H1 (cell line): ENCODE measurements around the gene SHISAL1. TPM values are rescaled to one million over a fixed set of nuclear protein-coding genes. Genes with fewer than 3 reads are reported as not detected.

ENCODE experiments used
- CTCF ChIA-PET: fragments of 300-600 bp; sonication (Branson Sonifier 250); formaldehyde crosslinking; loops from one replicate; lab custom pipeline; 2021; ENCODE audit not compliant: partially characterized antibody; lab: Charles Lee
- POLR2A ChIA-PET: fragments of 300-600 bp; sonication (Branson Sonifier 250); formaldehyde crosslinking; loops from one replicate; lab custom pipeline; 2021; ENCODE audit warnings: inconsistent platforms; ENCODE audit not compliant: partially characterized antibody; lab: Charles Lee
- DNase-seq, 2 experiments: peaks; one replicate each; pipeline versions ENCODE4 v3.0.0 to v3.0.0-alpha.2; 2010 to 2022; ENCODE audit warnings: low spot score in 2 of 2, low read depth in 1 of 2, mixed read lengths in 1 of 2
- FAIRE-seq: peaks from 2 replicates; lab custom pipeline; 2011; peaks lifted over from hg19 to GRCh38; lab: Jason Lieb, UNC
- H2AFZ ChIP-seq: 2 replicates; pipeline ENCODE4 v1.8.1; 2012; ENCODE audit warnings: low read length, inconsistent platforms
- H2AK5ac ChIP-seq: 2 replicates; pipeline ENCODE4 v1.6.1; 2013; ENCODE audit warnings: low read depth, low read length
- H2BK120ac ChIP-seq: replicated peaks from 2 replicates; pipeline ENCODE3; 2013; ENCODE audit warnings: low read depth, low read length, inconsistent platforms
- H2BK12ac ChIP-seq: 2 replicates; pipeline ENCODE4 v1.6.1; 2013; ENCODE audit warnings: low read depth, low read length
- H2BK15ac ChIP-seq: 2 replicates; pipeline ENCODE4 v1.6.1; 2013; ENCODE audit warnings: low read length
- H2BK20ac ChIP-seq: 2 replicates; pipeline ENCODE4 v1.6.1; 2013; ENCODE audit warnings: low read length
- H2BK5ac ChIP-seq: 2 replicates; pipeline ENCODE4 v1.6.1; 2013; ENCODE audit warnings: low read depth, low read length
- H3K14ac ChIP-seq: 2 replicates; pipeline ENCODE4 v1.6.1; 2013; ENCODE audit warnings: inconsistent platforms; ENCODE audit not compliant: insufficient read length
- H3K18ac ChIP-seq: 2 replicates; pipeline ENCODE4 v1.6.1; 2013; ENCODE audit warnings: low read length; ENCODE audit errors: extremely low read depth
- H3K23ac ChIP-seq: 2 replicates; pipeline ENCODE4 v1.6.1; 2013; ENCODE audit warnings: inconsistent platforms; ENCODE audit not compliant: insufficient read length
- H3K23me2 ChIP-seq: 2 replicates; pipeline ENCODE4 v1.6.1; 2013; ENCODE audit warnings: low read depth, low read length
- H3K27ac ChIP-seq: 2 replicates; pipeline ENCODE4 v1.6.1; 2011; ENCODE audit warnings: low read depth, low read length, inconsistent platforms
- H3K27me3 ChIP-seq, 4 experiments: replicated peaks in 1 of 4; 1 replicate in 1 of 4; 2 replicates in 3 of 4; pipeline versions ENCODE4 v1.6.1 to v1.8.1; 2011 to 2013; ENCODE audit warnings: low read length in 3 of 4, mild to moderate bottlenecking in 3 of 4, inconsistent platforms in 2 of 4, mixed read lengths in 2 of 4, moderate library complexity in 1 of 4; ENCODE audit not compliant: control insufficient read depth in 3 of 4, insufficient read depth in 3 of 4; ENCODE audit errors: extremely low read depth in 1 of 4
- H3K36me3 ChIP-seq, 4 experiments: 2 replicates each; pipeline versions ENCODE4 v1.6.1 to v1.8.1; 2011 to 2013; ENCODE audit warnings: mild to moderate bottlenecking in 4 of 4, low read length in 3 of 4, moderate library complexity in 2 of 4, control low read depth in 1 of 4, inconsistent platforms in 1 of 4; ENCODE audit not compliant: insufficient read depth in 4 of 4, control insufficient read depth in 2 of 4
- H3K4ac ChIP-seq: replicated peaks from 2 replicates; pipeline ENCODE3; 2013; ENCODE audit warnings: low read length, low read depth, mixed read lengths, inconsistent platforms; ENCODE audit not compliant: insufficient read length
- H3K4me1 ChIP-seq, 4 experiments: replicated peaks in 1 of 4; 1 replicate in 1 of 4; 2 replicates in 3 of 4; pipeline versions ENCODE4 v1.6.1 to v1.8.1; 2011 to 2013; ENCODE audit warnings: low read length in 3 of 4, inconsistent platforms in 2 of 4, mixed read lengths in 1 of 4; ENCODE audit not compliant: insufficient read depth in 4 of 4, control insufficient read depth in 3 of 4
- H3K4me2 ChIP-seq, 2 experiments: 2 replicates each; pipeline versions ENCODE4 v1.6.1 to v1.8.1; 2011 to 2013; ENCODE audit warnings: low read depth in 2 of 2, low read length in 2 of 2, control low read depth in 1 of 2, inconsistent platforms in 1 of 2, mild to moderate bottlenecking in 1 of 2; ENCODE audit not compliant: insufficient read depth in 1 of 2
- H3K4me3 ChIP-seq, 4 experiments: fragments of 200-600, 300-600 bp in 1 of 4; sonication (generic), shearing (Covaris generic), sonication (Bioruptor Twin) in 1 of 4; 2 replicates each; pipeline versions ENCODE4 v1.5.1 to v1.8.1; 2011 to 2016; ENCODE audit warnings: low read length in 4 of 4, low read depth in 3 of 4, control low read depth in 2 of 4, inconsistent platforms in 2 of 4, mild to moderate bottlenecking in 2 of 4, mixed read lengths in 1 of 4, moderate library complexity in 1 of 4; ENCODE audit not compliant: insufficient read depth in 2 of 4; ENCODE audit errors: extremely low read depth in 1 of 4
- H3K56ac ChIP-seq: replicated peaks from 2 replicates; pipeline ENCODE3; 2013; ENCODE audit warnings: low read depth, mild to moderate bottlenecking, mixed read lengths, low read length, inconsistent platforms; ENCODE audit not compliant: insufficient read length
- H3K79me1 ChIP-seq: 2 replicates; pipeline ENCODE4 v1.6.1; 2013; ENCODE audit warnings: low read depth, low read length, control low read depth
- H3K79me2 ChIP-seq, 2 experiments: 2 replicates each; pipeline versions ENCODE4 v1.6.1 to v1.8.1; 2012 to 2013; ENCODE audit warnings: low read length in 2 of 2, mild to moderate bottlenecking in 2 of 2, inconsistent platforms in 1 of 2; ENCODE audit not compliant: insufficient read depth in 2 of 2, control insufficient read depth in 1 of 2
- H3K9ac ChIP-seq, 4 experiments: replicated peaks in 1 of 4; 1 replicate in 1 of 4; 2 replicates in 3 of 4; pipeline versions ENCODE4 v1.6.1 to v1.8.1; 2011 to 2013; ENCODE audit warnings: low read depth in 3 of 4, low read length in 3 of 4, control low read depth in 2 of 4, mild to moderate bottlenecking in 2 of 4, moderate library complexity in 2 of 4, inconsistent platforms in 1 of 4; ENCODE audit errors: extremely low read depth in 1 of 4
- H3K9me3 ChIP-seq, 2 experiments: 2 replicates each; pipeline versions ENCODE4 v1.6.1 to v1.8.1; 2012 to 2013; ENCODE audit warnings: mild to moderate bottlenecking in 2 of 2, moderate library complexity in 2 of 2, control low read depth in 1 of 2, inconsistent platforms in 1 of 2, low read depth in 1 of 2, low read length in 1 of 2, mixed read lengths in 1 of 2; ENCODE audit not compliant: insufficient read depth in 2 of 2
- H4K20me1 ChIP-seq, 2 experiments: replicated peaks in 1 of 2; 2 replicates each; pipeline versions ENCODE3 to v1.8.1; 2011 to 2013; ENCODE audit warnings: inconsistent platforms in 2 of 2, low read length in 2 of 2, mild to moderate bottlenecking in 1 of 2; ENCODE audit not compliant: insufficient read depth in 2 of 2, control insufficient read depth in 1 of 2
- H4K5ac ChIP-seq: 2 replicates; pipeline ENCODE4 v1.6.1; 2013; ENCODE audit warnings: low read length, low read depth, mixed read lengths, inconsistent platforms; ENCODE audit not compliant: insufficient read length
- H4K8ac ChIP-seq: 2 replicates; pipeline ENCODE4 v1.8.0; 2013; ENCODE audit warnings: mild to moderate bottlenecking, moderate library complexity, low read length, inconsistent platforms; ENCODE audit not compliant: insufficient read depth; ENCODE audit errors: extremely low read depth
- H4K91ac ChIP-seq: replicated peaks from 2 replicates; pipeline ENCODE3; 2013; ENCODE audit warnings: low read length, mixed read lengths, inconsistent platforms; ENCODE audit not compliant: insufficient read length
- CBX5 ChIP-seq: fragments of 300-800, 300-1000 bp; sonication (generic); IDR thresholded peaks from 2 replicates; pipeline ENCODE4 v1.7.1; 2016; ENCODE audit warnings: antibody characterized with exemption, low read length, low read depth
- CBX8 ChIP-seq: fragments of 300-800, 300-1000 bp; sonication (generic); IDR thresholded peaks from 2 replicates; pipeline ENCODE4 v1.7.1; 2016; ENCODE audit warnings: low read depth, low read length, borderline replicate concordance
- CREB1 ChIP-seq: IDR thresholded peaks from 2 replicates; pipeline ENCODE4 v1.6.1; 2012; ENCODE audit warnings: inconsistent platforms
- EZH2 ChIP-seq: fragments of 200-600 bp; sonication (generic); IDR thresholded peaks from 2 replicates; pipeline ENCODE4 v1.7.1; 2012; ENCODE audit warnings: low read depth, mild to moderate bottlenecking, moderate library complexity, low read length, inconsistent platforms; ENCODE audit not compliant: severe bottlenecking
- JUND ChIP-seq: IDR thresholded peaks from 2 replicates; pipeline ENCODE4 v1.6.1; 2011; ENCODE audit warnings: mild to moderate bottlenecking, improper control_type of control experiment, low read length
- PHF8 ChIP-seq: fragments of 200-600 bp; sonication (generic); conservative IDR thresholded peaks from 2 replicates; pipeline ENCODE4 v1.7.1; 2012; ENCODE audit warnings: low read depth, mild to moderate bottlenecking, inconsistent platforms, low read length, moderate library complexity
- RBBP5 ChIP-seq: IDR thresholded peaks from 2 replicates; pipeline ENCODE4 v1.7.1; 2012; ENCODE audit warnings: low read depth, mild to moderate bottlenecking, inconsistent platforms, low read length, moderate library complexity, borderline replicate concordance
- TAF1 ChIP-seq: IDR thresholded peaks from 2 replicates; pipeline ENCODE4 v1.6.1; 2011; ENCODE audit warnings: mild to moderate bottlenecking, low read depth, low read length
- TAF7 ChIP-seq: optimal IDR thresholded peaks from 2 replicates; pipeline ENCODE3; 2011; ENCODE audit warnings: low read depth, mild to moderate bottlenecking, inconsistent platforms, low read length, moderate library complexity, borderline replicate concordance
- TEAD4 ChIP-seq: IDR thresholded peaks from 2 replicates; pipeline ENCODE4 v1.6.1; 2012; ENCODE audit warnings: low read depth, low read length, inconsistent platforms, mixed read lengths
- WGBS, 2 experiments: shearing (Covaris generic) in 1 of 2; methylation state at CpG; one replicate each; pipeline versions ENCODE4 v1.1.6 to v1.1.7; 2013 to 2015; ENCODE audit warnings: low lambda C conversion rate in 2 of 2, mixed read lengths in 2 of 2, inconsistent platforms in 1 of 2, low coverage in 1 of 2, missing lambda C conversion rate in 1 of 2; ENCODE audit not compliant: insufficient replicate concordance in 2 of 2, insufficient coverage in 1 of 2, insufficient read length in 1 of 2; ENCODE audit errors: extremely low coverage in 1 of 2, missing lambda C conversion rate in 1 of 2; 5-methylcytosine and 5-hydroxymethylcytosine counted together
- polyA plus RNA-seq, 7 experiments: library from polyadenylated mRNA; depleted of rRNA in 3 of 7; stranded (reverse) in 5 of 7; unstranded in 2 of 7; fragments of >200 nt in 5 of 7; fragments of 200-250 nt in 2 of 7; gene quantifications; 1 replicate in 5 of 7; 2 replicates in 1 of 7; 4 replicates in 1 of 7; pipeline versions ENCODE4 v1.2.1 to v1.2.3, GENCODE V29; 2011 to 2013; ENCODE audit warnings: missing spikeins in 2 of 7, mixed read lengths in 2 of 7
- total RNA-seq: library from RNA; stranded (reverse); fragmentation: NEBNext Ultra II Directional; extraction: Animal tissue kit (Norgen Biotek cat#: 25700); gene quantifications from 2 replicates; pipeline ENCODE4 v1.2.1, GENCODE V29; 2021

The SHISAL1 gene
- total and polyA plus RNA-seq, 2 of the 8 experiments (the other 6 are each of a cell fraction or from before 2014, with no cell fraction given) = 3.7 to 5.8 TPM

- no peak overlapping the region for H3K9ac ChIP-seq
- no peak overlapping the region for H2BK120ac ChIP-seq
- no peak overlapping the region for H2AFZ ChIP-seq
- 91% methylated on average over 12 of the region's 12 CpGs; no CpG with 5 or more reads in 1 of the 2 experiments for WGBS, 2 experiments
- no peak overlapping the region for H2BK20ac ChIP-seq
- DNase-seq = peak in 1 of 2 experiments; percentile 31
- no peaks in the 10 kb centered on the region for H3K36me3 ChIP-seq
- no peak overlapping the region for H3K23ac ChIP-seq
- POLR2A ChIA-PET = no interaction called here
- no peak overlapping the region for H3K18ac ChIP-seq
- no peak overlapping the region for H3K4ac ChIP-seq
- TF ChIP-seq PHF8 = no peak
- TF ChIP-seq JUND = no peak
- TF ChIP-seq TAF7 = no peak
- TF ChIP-seq RBBP5 = no peak
- no peak for TF ChIP-seq CBX5
- TF ChIP-seq CREB1 = no peak
- TF ChIP-seq TAF1 = no peak
- TF ChIP-seq CBX8 = no peak
- no peak for TF ChIP-seq EZH2
- TF ChIP-seq TEAD4 = no peak
- TF ChIP-seq, all 59 proteins: peak for 0
- no peaks in the 10 kb centered on the region for H3K79me2 ChIP-seq
- H3K27me3 ChIP-seq = no peaks in the 10 kb centered on the region
- H3K56ac ChIP-seq = no peak overlapping the region
- H4K8ac ChIP-seq = no peak overlapping the region
- H3K9me3 ChIP-seq = peaks cover 5 to 9% of the 10 kb centered on the region in 2 experiments; a peak in 1 of 4 replicates
- no peak overlapping the region for H3K14ac ChIP-seq
- no peak overlapping the region for H3K4me2 ChIP-seq
- H3K23me2 ChIP-seq = no peaks in the 10 kb centered on the region
- FAIRE-seq = no peak
- no peak overlapping the region for H2AK5ac ChIP-seq
- no peak overlapping the region for H2BK5ac ChIP-seq
- H3K4me3 ChIP-seq = no peak overlapping the region
- H4K20me1 ChIP-seq = no peaks in the 10 kb centered on the region
- H3K79me1 ChIP-seq = no peaks in the 10 kb centered on the region
- no peak overlapping the region for H3K27ac ChIP-seq
- H4K91ac ChIP-seq = no peak overlapping the region
- no peak overlapping the region for H2BK12ac ChIP-seq
- CTCF ChIA-PET = no interaction called here
- no peak overlapping the region for H4K5ac ChIP-seq
- no peak overlapping the region for H2BK15ac ChIP-seq
- no peaks in the 10 kb centered on the region for H3K4me1 ChIP-seq
These were observed 88.6 kb downstream of the SHISAL1 start for GRCh38 chr22:44224166-44224565.
